Endothelial cell (in vitro differentiated cells): ENCODE results near the gene CFH. TPM values are rescaled to one million over a fixed set of nuclear protein-coding genes. Genes with fewer than 3 reads are reported as not detected.

Experiments used
- DNase-seq: peaks from one replicate; pipeline ENCODE4 v3.0.0; 2021; ENCODE audit warnings: low spot score
- H3K27ac Mint-ChIP-seq: one replicate; pipeline ENCODE4 v1.8.0; 2021; ENCODE audit warnings: mixed read lengths, inconsistent platforms; ENCODE audit not compliant: unreplicated experiment
- H3K27me3 Mint-ChIP-seq: one replicate; pipeline ENCODE4 v1.8.0; 2021; ENCODE audit warnings: mild to moderate bottlenecking, moderate library complexity, mixed read lengths, inconsistent platforms; ENCODE audit not compliant: unreplicated experiment
- H3K36me3 Mint-ChIP-seq: one replicate; pipeline ENCODE4 v1.8.0; 2021; ENCODE audit warnings: mild to moderate bottlenecking, low read depth, mixed read lengths, inconsistent platforms; ENCODE audit not compliant: unreplicated experiment
- H3K4me1 Mint-ChIP-seq: one replicate; pipeline ENCODE4 v1.8.0; 2021; ENCODE audit warnings: mild to moderate bottlenecking, mixed read lengths, inconsistent platforms; ENCODE audit not compliant: unreplicated experiment
- H3K4me3 Mint-ChIP-seq: one replicate; pipeline ENCODE4 v1.8.0; 2021; ENCODE audit warnings: mild to moderate bottlenecking, mixed read lengths, inconsistent platforms; ENCODE audit not compliant: unreplicated experiment
- H3K9me3 Mint-ChIP-seq: one replicate; pipeline ENCODE4 v1.8.0; 2021; ENCODE audit warnings: mixed read lengths, inconsistent platforms; ENCODE audit not compliant: unreplicated experiment
- total RNA-seq: library from RNA; stranded (reverse); fragmentation: NEBNext Ultra II Directional; extraction: Animal tissue kit (Norgen Biotek cat#: 25700); gene quantifications from one replicate; pipeline ENCODE4 v1.2.1, GENCODE V29; 2021; ENCODE audit not compliant: unreplicated experiment
- TF ChIP-seq, protein P1 (sequence below): fragments of 200-600 bp; sonication (generic); IDR thresholded peaks from one replicate; pipeline ENCODE4 v1.5.0; 2021; ENCODE audit warnings: antibody characterized with exemption; ENCODE audit not compliant: unreplicated experiment

Gene CFH
- total RNA-seq, 1 donor from 2014 or later: 67.9 TPM

DNA sequence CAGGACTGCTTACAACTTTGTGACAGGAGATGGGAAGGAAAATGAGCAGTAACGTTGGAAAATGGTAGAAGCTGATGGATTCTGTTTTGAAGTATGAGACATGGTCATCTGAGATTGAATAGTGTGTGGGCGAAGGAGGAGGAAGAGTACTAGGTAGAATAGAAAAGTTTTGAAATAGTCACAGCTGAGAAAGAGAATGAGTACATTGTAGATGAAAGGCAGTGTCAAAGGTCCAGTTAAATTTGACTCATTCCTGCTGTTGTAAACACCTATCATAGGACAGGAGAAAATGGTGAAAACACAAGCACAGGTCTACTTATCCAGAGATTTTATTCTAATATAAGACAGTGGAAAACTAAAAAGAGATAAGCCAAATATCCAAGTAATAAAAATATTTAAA, 66.0 kb downstream of the CFH start:
- peaks cover 3% of the 10 kb centered on the region for H3K27me3 Mint-ChIP-seq
- H3K9me3 Mint-ChIP-seq: no peaks in the 10 kb centered on the region
- DNase-seq: no peak
- no peaks in the 10 kb centered on the region for H3K36me3 Mint-ChIP-seq
- no peaks in the 10 kb centered on the region for H3K4me1 Mint-ChIP-seq
- TF ChIP-seq, protein P1, sequence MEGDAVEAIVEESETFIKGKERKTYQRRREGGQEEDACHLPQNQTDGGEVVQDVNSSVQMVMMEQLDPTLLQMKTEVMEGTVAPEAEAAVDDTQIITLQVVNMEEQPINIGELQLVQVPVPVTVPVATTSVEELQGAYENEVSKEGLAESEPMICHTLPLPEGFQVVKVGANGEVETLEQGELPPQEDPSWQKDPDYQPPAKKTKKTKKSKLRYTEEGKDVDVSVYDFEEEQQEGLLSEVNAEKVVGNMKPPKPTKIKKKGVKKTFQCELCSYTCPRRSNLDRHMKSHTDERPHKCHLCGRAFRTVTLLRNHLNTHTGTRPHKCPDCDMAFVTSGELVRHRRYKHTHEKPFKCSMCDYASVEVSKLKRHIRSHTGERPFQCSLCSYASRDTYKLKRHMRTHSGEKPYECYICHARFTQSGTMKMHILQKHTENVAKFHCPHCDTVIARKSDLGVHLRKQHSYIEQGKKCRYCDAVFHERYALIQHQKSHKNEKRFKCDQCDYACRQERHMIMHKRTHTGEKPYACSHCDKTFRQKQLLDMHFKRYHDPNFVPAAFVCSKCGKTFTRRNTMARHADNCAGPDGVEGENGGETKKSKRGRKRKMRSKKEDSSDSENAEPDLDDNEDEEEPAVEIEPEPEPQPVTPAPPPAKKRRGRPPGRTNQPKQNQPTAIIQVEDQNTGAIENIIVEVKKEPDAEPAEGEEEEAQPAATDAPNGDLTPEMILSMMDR: no peak
- no peak overlapping the region for H3K4me3 Mint-ChIP-seq
- no peak overlapping the region for H3K27ac Mint-ChIP-seq

DNA sequence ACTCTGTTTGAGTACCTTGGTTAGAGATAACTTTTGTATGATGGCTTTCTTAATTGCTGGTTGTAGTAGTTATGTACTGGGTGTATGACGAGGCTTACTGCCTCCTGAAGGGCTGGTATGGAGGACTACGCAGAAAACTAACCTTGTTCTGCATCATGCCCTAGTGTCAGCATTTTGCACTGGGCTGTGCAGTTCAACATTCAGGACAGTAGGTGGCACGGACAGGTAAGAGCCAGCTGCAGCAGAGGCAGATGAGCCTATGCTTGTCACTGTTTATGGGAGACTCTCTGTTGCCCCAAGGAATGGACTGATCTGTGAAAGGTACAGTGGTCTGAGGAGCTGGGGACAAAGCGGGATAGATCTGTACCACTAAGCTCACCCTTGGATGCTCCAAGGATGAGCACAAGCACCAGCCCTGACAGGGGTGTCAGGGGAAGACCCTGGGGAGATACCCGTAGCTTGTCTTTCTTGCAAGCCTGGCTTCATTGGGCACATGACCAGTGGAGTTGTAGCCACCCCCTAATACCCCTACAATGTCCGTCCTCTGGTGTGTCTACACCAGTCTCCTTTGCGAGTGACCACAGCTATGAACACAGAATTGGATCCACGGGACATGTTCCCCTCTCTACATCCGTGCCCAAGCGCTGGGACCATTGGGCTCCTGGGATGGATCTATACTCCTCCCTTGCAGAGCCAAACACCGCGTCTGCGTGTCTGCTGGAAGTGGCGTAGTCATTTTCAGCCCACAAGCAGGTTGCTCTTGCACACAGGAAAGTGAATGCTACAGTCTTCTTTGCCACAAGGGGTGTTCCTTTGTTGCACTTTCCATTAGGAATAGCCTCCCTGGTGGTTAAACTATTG, 71.7 kb downstream of the CFH start:
- Mint-ChIP-seq H3K27ac (no peak overlapping the region), H3K36me3 (no peaks in the 10 kb centered on the region), H3K9me3 (no peaks in the 10 kb centered on the region), H3K4me1 (no peaks in the 10 kb centered on the region), H3K27me3 (no peaks in the 10 kb centered on the region), H3K4me3 (no peak overlapping the region)
- TF ChIP-seq, protein P1: peak; percentile 78
- peak; percentile 59 for DNase-seq

DNA sequence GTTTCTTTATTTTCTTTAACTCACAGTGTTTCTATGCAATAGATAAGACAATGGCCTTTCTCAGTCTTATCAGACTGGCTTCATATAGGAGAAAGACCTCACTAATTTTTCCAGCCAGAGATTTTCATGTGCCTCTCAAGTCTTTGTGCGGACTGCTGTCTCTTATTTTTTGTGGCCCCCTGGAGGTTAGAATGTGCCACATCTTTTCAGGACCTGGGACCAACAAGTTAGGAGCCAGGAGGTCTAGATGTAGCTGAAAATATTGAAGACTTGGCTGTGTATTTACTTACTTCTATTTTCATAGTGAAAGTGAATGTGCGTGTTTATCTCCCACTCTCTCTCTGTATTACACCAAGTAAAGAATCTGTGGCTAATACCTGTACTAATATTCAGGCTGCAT, 80.7 kb downstream of the CFH start:
- Mint-ChIP-seq H3K4me3 (no peak overlapping the region), H3K4me1 (no peaks in the 10 kb centered on the region), H3K27me3 (no peaks in the 10 kb centered on the region), H3K9me3 (no peaks in the 10 kb centered on the region), H3K27ac (no peak overlapping the region), H3K36me3 (peaks cover 4% of the 10 kb centered on the region)
- TF ChIP-seq, protein P1: no peak
- no peak for DNase-seq

DNA sequence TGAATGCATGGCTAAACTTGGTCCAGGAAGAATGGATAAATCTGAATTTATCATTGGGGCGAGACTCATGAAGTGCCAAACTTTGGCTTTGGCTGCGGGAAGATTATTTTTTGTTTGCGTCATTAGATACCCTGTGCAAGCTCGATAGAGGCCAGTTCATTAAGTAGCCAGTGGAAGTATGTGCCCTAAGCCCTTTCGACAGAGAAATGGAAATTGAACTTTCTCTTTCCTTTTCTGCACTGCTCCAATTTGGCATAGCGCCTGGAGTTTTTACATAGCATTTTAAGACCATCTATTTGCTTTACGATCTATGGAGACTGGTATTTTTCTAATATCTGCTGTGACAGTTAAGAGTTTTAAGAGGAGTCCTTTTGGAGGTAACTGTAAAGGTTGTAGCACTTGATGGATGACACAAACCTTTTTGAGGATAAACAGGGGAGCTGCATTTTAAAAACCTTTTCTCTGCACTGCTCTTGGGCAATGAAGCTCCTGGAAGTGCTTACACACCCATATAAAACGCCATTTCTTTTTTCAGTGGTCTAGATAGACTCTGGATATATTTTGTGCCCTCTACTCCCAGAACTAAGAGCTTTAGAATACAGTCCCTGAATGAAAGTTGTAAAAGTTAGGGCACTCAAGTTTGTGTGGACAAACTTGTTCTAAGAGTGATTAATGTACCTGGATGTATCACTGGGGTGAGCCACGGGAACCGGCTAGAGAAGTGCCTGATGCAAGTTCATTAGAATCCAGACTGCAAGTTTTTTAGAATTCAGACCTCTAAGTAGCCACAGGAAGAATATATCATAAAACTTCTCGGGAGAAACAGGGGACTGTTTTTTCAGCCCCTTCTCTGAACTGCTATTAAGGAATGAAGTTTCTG, 81.5 kb downstream of the CFH start:
- H3K27ac Mint-ChIP-seq: no peak overlapping the region

More for the DNA sequence above, 81.5 kb downstream of the CFH start:
- Mint-ChIP-seq H3K9me3 (no peaks in the 10 kb centered on the region), H3K4me3 (no peak overlapping the region), H3K36me3 (peaks cover 11% of the 10 kb centered on the region), H3K27me3 (no peaks in the 10 kb centered on the region), H3K4me1 (no peaks in the 10 kb centered on the region)
- no peak for DNase-seq
- TF ChIP-seq, protein P1: no peak
